Neural cell (in vitro differentiated cells): ENCODE results near the gene NPC1. TPM values are rescaled to one million over a fixed set of nuclear protein-coding genes. Genes with fewer than 3 reads are reported as not detected.

ENCODE experiments used
- H2AFZ ChIP-seq: fragments of 200-600, 300-800 bp; sonication (generic), shearing (Covaris generic); 2 replicates; pipeline ENCODE4 v1.6.0; 2014; ENCODE audit warnings: low read depth, mild to moderate bottlenecking, antibody characterized with exemption, low read length, moderate library complexity
- H3F3A ChIP-seq: fragments of 200-600 bp; shearing (Covaris generic); 2 replicates; pipeline ENCODE4 v1.6.1; 2016; ENCODE audit warnings: mild to moderate bottlenecking, moderate library complexity, mixed read lengths, antibody characterized with exemption, low read length; ENCODE audit not compliant: insufficient read depth, poor library complexity, severe bottlenecking
- H3K27ac ChIP-seq: fragments of 200-600, 300-800 bp; sonication (generic), shearing (Covaris generic); 2 replicates; pipeline ENCODE4 v1.5.1; 2014; ENCODE audit warnings: mild to moderate bottlenecking, low read length, moderate library complexity
- H3K27me3 ChIP-seq: fragments of 300-800, 200-600 bp; sonication (generic), shearing (Covaris generic); 2 replicates; pipeline ENCODE4 v1.6.0; 2014; ENCODE audit warnings: mild to moderate bottlenecking, low read depth, low read length, moderate library complexity; ENCODE audit not compliant: insufficient read depth
- H3K36me3 ChIP-seq: fragments of 300-800, 200-600 bp; sonication (generic), shearing (Covaris generic); 2 replicates; pipeline ENCODE4 v1.5.1; 2014; ENCODE audit warnings: mild to moderate bottlenecking, antibody characterized with exemption, low read length, moderate library complexity; ENCODE audit not compliant: insufficient read depth
- H3K4me2 ChIP-seq: fragments of 300-800, 200-600 bp; sonication (generic), shearing (Covaris generic); 2 replicates; pipeline ENCODE4 v1.6.0; 2014; ENCODE audit warnings: mild to moderate bottlenecking, low read length
- H3K4me3 ChIP-seq: fragments of 300-800, 200-600 bp; sonication (generic), shearing (Covaris generic); 2 replicates; pipeline ENCODE4 v1.5.1; 2014; ENCODE audit warnings: mild to moderate bottlenecking, low read length, moderate library complexity
- H3K79me2 ChIP-seq: fragments of 200-600 bp; shearing (Covaris generic); replicated peaks from 2 replicates; pipeline ENCODE4 v1.6.0; 2014; ENCODE audit warnings: mild to moderate bottlenecking, low read length, moderate library complexity; ENCODE audit not compliant: insufficient read depth
- H3K9ac ChIP-seq: fragments of 300-800, 200-600 bp; sonication (generic), shearing (Covaris generic); 2 replicates; pipeline ENCODE4 v1.6.1; 2016; ENCODE audit warnings: mild to moderate bottlenecking, low read length, mixed read lengths
- H3K9me2 ChIP-seq: fragments of 200-600 bp; shearing (Covaris generic); 2 replicates; pipeline ENCODE4 v1.6.1; 2016; ENCODE audit warnings: mild to moderate bottlenecking, low read length, mixed read lengths; ENCODE audit not compliant: insufficient read depth
- H3K9me3 ChIP-seq: fragments of 200-600, 300-800 bp; sonication (generic), shearing (Covaris generic); 2 replicates; pipeline ENCODE4 v1.6.1; 2016; ENCODE audit warnings: mild to moderate bottlenecking, mixed run types, low read length, moderate library complexity, mixed read lengths
- H4K20me1 ChIP-seq: fragments of 200-600 bp; shearing (Covaris generic); 2 replicates; pipeline ENCODE4 v1.6.1; 2016; ENCODE audit warnings: mild to moderate bottlenecking, mixed run types; ENCODE audit not compliant: insufficient read depth
- CTCF ChIP-seq: fragments of 450-650 bp; IDR thresholded peaks from 2 replicates; pipeline ENCODE4 v1.5.1; 2014; ENCODE audit warnings: antibody characterized with exemption, mild to moderate bottlenecking, moderate library complexity; ENCODE audit not compliant: poor library complexity, severe bottlenecking
- EP300 ChIP-seq: fragments of 450-650 bp; conservative IDR thresholded peaks from 2 replicates; pipeline ENCODE4 v1.6.1; 2014; ENCODE audit warnings: antibody characterized with exemption, mild to moderate bottlenecking, moderate library complexity; ENCODE audit not compliant: poor library complexity, severe bottlenecking
- EZH2 ChIP-seq: fragments of 200-600, 300-800 bp; shearing (Covaris generic), sonication (generic); IDR thresholded peaks from 2 replicates; pipeline ENCODE4 v1.6.1; 2014; ENCODE audit warnings: antibody characterized with exemption, low read length, borderline replicate concordance, mild to moderate bottlenecking; ENCODE audit not compliant: insufficient read depth, poor library complexity, severe bottlenecking
- MXI1 ChIP-seq: fragments of 450-650 bp; conservative IDR thresholded peaks from 2 replicates; pipeline ENCODE4 v1.6.1; 2014; ENCODE audit warnings: antibody characterized with exemption, mild to moderate bottlenecking; ENCODE audit not compliant: poor library complexity, severe bottlenecking
- RAD21 ChIP-seq: fragments of 450-650 bp; conservative IDR thresholded peaks from 2 replicates; pipeline ENCODE4 v1.6.1; 2014; ENCODE audit warnings: antibody characterized with exemption, mild to moderate bottlenecking, moderate library complexity
- TAF1 ChIP-seq: IDR thresholded peaks from 2 replicates; pipeline ENCODE4 v1.6.1; 2012; ENCODE audit warnings: low read depth
- polyA plus RNA-seq: library from polyadenylated mRNA; depleted of rRNA; stranded (reverse); fragments of >200 nt; gene quantifications from 2 replicates; pipeline ENCODE4 v1.2.3, GENCODE V29; 2014
- TF ChIP-seq, protein P1 (sequence below): IDR thresholded peaks from 2 replicates; pipeline ENCODE4 v1.6.1; 2012; ENCODE audit warnings: borderline replicate concordance

The NPC1 gene
- polyA plus RNA-seq, 1 donor from 2014 or later = 20.9 TPM

- H3K9ac ChIP-seq = no peak overlapping the region
- no peak overlapping the region for H3K27ac ChIP-seq
Measured at GRCh38 chr18:23532848-23533247, 53.5 kb downstream of the NPC1 start.

DNA sequence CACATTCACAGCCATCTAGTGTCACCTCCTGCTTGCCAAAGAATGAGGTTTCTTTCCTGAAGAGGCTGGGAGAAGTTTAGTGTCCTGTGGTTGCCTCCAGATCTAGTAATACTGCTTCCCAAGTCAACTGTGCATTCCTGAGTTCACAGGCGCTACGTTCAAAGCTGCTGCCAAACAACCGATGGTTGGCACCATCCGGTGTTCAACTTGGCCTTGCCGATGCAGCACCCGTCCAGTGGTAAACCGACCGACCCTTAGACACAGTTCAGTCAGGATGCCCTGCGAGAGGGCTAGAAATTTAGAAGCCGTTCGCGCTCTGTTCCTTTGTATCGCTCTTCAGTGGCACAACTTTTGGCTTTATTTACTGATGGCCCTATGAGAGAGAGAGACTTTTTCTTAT lies 54.4 kb downstream of the NPC1 start:
- Histone ChIP-seq H4K20me1 (no peaks in the 10 kb centered on the region), H3F3A (no peaks in the 10 kb centered on the region), H2AFZ (no peak overlapping the region), H3K4me2 (no peak overlapping the region), H3K9me2 (no peaks in the 10 kb centered on the region), H3K36me3 (no peaks in the 10 kb centered on the region), H3K27ac (no peak overlapping the region), H3K4me3 (no peak overlapping the region), H3K9ac (no peak overlapping the region), H3K79me2 (no peaks in the 10 kb centered on the region), H3K27me3 (no peaks in the 10 kb centered on the region), H3K9me3 (no peaks in the 10 kb centered on the region)
- TF ChIP-seq CTCF = no peak

More at GRCh38 chr18:23532848-23533247, 53.5 kb downstream of the NPC1 start:
- no peak overlapping the region for H2AFZ ChIP-seq
- H3K4me3 ChIP-seq = no peak overlapping the region
- TF ChIP-seq EZH2 (no peak), MXI1 (no peak), TAF1 (no peak), EP300 (no peak), CTCF (no peak), RAD21 (no peak)
- TF ChIP-seq, protein P1, sequence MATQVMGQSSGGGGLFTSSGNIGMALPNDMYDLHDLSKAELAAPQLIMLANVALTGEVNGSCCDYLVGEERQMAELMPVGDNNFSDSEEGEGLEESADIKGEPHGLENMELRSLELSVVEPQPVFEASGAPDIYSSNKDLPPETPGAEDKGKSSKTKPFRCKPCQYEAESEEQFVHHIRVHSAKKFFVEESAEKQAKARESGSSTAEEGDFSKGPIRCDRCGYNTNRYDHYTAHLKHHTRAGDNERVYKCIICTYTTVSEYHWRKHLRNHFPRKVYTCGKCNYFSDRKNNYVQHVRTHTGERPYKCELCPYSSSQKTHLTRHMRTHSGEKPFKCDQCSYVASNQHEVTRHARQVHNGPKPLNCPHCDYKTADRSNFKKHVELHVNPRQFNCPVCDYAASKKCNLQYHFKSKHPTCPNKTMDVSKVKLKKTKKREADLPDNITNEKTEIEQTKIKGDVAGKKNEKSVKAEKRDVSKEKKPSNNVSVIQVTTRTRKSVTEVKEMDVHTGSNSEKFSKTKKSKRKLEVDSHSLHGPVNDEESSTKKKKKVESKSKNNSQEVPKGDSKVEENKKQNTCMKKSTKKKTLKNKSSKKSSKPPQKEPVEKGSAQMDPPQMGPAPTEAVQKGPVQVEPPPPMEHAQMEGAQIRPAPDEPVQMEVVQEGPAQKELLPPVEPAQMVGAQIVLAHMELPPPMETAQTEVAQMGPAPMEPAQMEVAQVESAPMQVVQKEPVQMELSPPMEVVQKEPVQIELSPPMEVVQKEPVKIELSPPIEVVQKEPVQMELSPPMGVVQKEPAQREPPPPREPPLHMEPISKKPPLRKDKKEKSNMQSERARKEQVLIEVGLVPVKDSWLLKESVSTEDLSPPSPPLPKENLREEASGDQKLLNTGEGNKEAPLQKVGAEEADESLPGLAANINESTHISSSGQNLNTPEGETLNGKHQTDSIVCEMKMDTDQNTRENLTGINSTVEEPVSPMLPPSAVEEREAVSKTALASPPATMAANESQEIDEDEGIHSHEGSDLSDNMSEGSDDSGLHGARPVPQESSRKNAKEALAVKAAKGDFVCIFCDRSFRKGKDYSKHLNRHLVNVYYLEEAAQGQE = no peak
- no peak overlapping the region for H3K4me2 ChIP-seq
- H3K9me2 ChIP-seq = no peaks in the 10 kb centered on the region
- H3K27me3 ChIP-seq = no peaks in the 10 kb centered on the region
- H3K79me2 ChIP-seq = no peaks in the 10 kb centered on the region
- H4K20me1 ChIP-seq = no peaks in the 10 kb centered on the region
- no peaks in the 10 kb centered on the region for H3K9me3 ChIP-seq
- H3F3A ChIP-seq = no peaks in the 10 kb centered on the region
- no peaks in the 10 kb centered on the region for H3K36me3 ChIP-seq
